IPS DF 19.7 (cell line): Measurements from ENCODE around the gene RPS27L.
"Not testable (repeated sequence)": the region's sequence is repeated elsewhere in the genome, so short reads cannot be mapped to it uniquely, and the experiment has no call there.

Experiments used
- DNase-seq: peaks from one replicate; pipeline ENCODE4 v3.0.0-alpha.2; 2013; ENCODE audit warnings: low read depth, low spot score

RPS27L gene

DNA sequence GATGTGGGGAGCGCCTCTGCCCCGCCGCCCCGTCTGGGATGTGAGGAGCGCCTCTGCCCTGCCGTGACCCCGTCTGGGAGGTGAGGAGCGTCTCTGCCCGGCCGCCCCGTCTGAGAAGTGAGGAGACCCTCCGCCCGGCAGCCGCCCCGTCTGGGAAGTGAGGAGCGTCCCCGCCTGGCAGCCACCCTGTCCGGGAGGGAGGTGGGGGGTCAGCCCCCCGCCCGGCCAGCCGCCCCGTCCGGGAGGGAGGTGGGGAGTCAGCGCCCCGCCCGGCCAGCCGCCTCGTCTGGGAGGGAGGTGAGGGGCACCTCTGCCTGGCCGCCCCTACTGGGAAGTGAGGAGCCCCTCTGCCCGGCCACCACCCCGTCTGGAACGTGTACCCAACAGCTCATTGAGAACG, 58.4 kb downstream of the RPS27L start:
- not testable (repeated sequence) for DNase-seq
